H1 (cell line): ENCODE measurements around the gene MACROH2A1. TPM values are rescaled to one million over a fixed set of nuclear protein-coding genes. Genes with fewer than 3 reads are reported as not detected.

ENCODE experiments used
- CTCF ChIA-PET: fragments of 300-600 bp; sonication (Branson Sonifier 250); formaldehyde crosslinking; loops from one replicate; lab custom pipeline; 2021; ENCODE audit not compliant: partially characterized antibody; lab: Charles Lee
- POLR2A ChIA-PET: fragments of 300-600 bp; sonication (Branson Sonifier 250); formaldehyde crosslinking; loops from one replicate; lab custom pipeline; 2021; ENCODE audit warnings: inconsistent platforms; ENCODE audit not compliant: partially characterized antibody; lab: Charles Lee
- DNase-seq, 2 experiments: peaks; one replicate each; pipeline versions ENCODE4 v3.0.0 to v3.0.0-alpha.2; 2010 to 2022; ENCODE audit warnings: low spot score in 2 of 2, low read depth in 1 of 2, mixed read lengths in 1 of 2
- FAIRE-seq: peaks from 2 replicates; lab custom pipeline; 2011; peaks lifted over from hg19 to GRCh38; lab: Jason Lieb, UNC
- H2AFZ ChIP-seq: 2 replicates; pipeline ENCODE4 v1.8.1; 2012; ENCODE audit warnings: low read length, inconsistent platforms
- H2AK5ac ChIP-seq: 2 replicates; pipeline ENCODE4 v1.6.1; 2013; ENCODE audit warnings: low read depth, low read length
- H2BK120ac ChIP-seq: replicated peaks from 2 replicates; pipeline ENCODE3; 2013; ENCODE audit warnings: low read depth, low read length, inconsistent platforms
- H2BK12ac ChIP-seq: 2 replicates; pipeline ENCODE4 v1.6.1; 2013; ENCODE audit warnings: low read depth, low read length
- H2BK15ac ChIP-seq: 2 replicates; pipeline ENCODE4 v1.6.1; 2013; ENCODE audit warnings: low read length
- H2BK20ac ChIP-seq: 2 replicates; pipeline ENCODE4 v1.6.1; 2013; ENCODE audit warnings: low read length
- H2BK5ac ChIP-seq: 2 replicates; pipeline ENCODE4 v1.6.1; 2013; ENCODE audit warnings: low read depth, low read length
- H3K14ac ChIP-seq: 2 replicates; pipeline ENCODE4 v1.6.1; 2013; ENCODE audit warnings: inconsistent platforms; ENCODE audit not compliant: insufficient read length
- H3K18ac ChIP-seq: 2 replicates; pipeline ENCODE4 v1.6.1; 2013; ENCODE audit warnings: low read length; ENCODE audit errors: extremely low read depth
- H3K23ac ChIP-seq: 2 replicates; pipeline ENCODE4 v1.6.1; 2013; ENCODE audit warnings: inconsistent platforms; ENCODE audit not compliant: insufficient read length
- H3K23me2 ChIP-seq: 2 replicates; pipeline ENCODE4 v1.6.1; 2013; ENCODE audit warnings: low read depth, low read length
- H3K27ac ChIP-seq: 2 replicates; pipeline ENCODE4 v1.6.1; 2011; ENCODE audit warnings: low read depth, low read length, inconsistent platforms
- H3K27me3 ChIP-seq, 4 experiments: replicated peaks in 1 of 4; 1 replicate in 1 of 4; 2 replicates in 3 of 4; pipeline versions ENCODE4 v1.6.1 to v1.8.1; 2011 to 2013; ENCODE audit warnings: low read length in 3 of 4, mild to moderate bottlenecking in 3 of 4, inconsistent platforms in 2 of 4, mixed read lengths in 2 of 4, moderate library complexity in 1 of 4; ENCODE audit not compliant: control insufficient read depth in 3 of 4, insufficient read depth in 3 of 4; ENCODE audit errors: extremely low read depth in 1 of 4
- H3K36me3 ChIP-seq, 4 experiments: 2 replicates each; pipeline versions ENCODE4 v1.6.1 to v1.8.1; 2011 to 2013; ENCODE audit warnings: mild to moderate bottlenecking in 4 of 4, low read length in 3 of 4, moderate library complexity in 2 of 4, control low read depth in 1 of 4, inconsistent platforms in 1 of 4; ENCODE audit not compliant: insufficient read depth in 4 of 4, control insufficient read depth in 2 of 4
- H3K4ac ChIP-seq: replicated peaks from 2 replicates; pipeline ENCODE3; 2013; ENCODE audit warnings: low read length, low read depth, mixed read lengths, inconsistent platforms; ENCODE audit not compliant: insufficient read length
- H3K4me1 ChIP-seq, 4 experiments: replicated peaks in 1 of 4; 1 replicate in 1 of 4; 2 replicates in 3 of 4; pipeline versions ENCODE4 v1.6.1 to v1.8.1; 2011 to 2013; ENCODE audit warnings: low read length in 3 of 4, inconsistent platforms in 2 of 4, mixed read lengths in 1 of 4; ENCODE audit not compliant: insufficient read depth in 4 of 4, control insufficient read depth in 3 of 4
- H3K4me2 ChIP-seq, 2 experiments: 2 replicates each; pipeline versions ENCODE4 v1.6.1 to v1.8.1; 2011 to 2013; ENCODE audit warnings: low read depth in 2 of 2, low read length in 2 of 2, control low read depth in 1 of 2, inconsistent platforms in 1 of 2, mild to moderate bottlenecking in 1 of 2; ENCODE audit not compliant: insufficient read depth in 1 of 2
- H3K4me3 ChIP-seq, 4 experiments: fragments of 200-600, 300-600 bp in 1 of 4; sonication (generic), shearing (Covaris generic), sonication (Bioruptor Twin) in 1 of 4; 2 replicates each; pipeline versions ENCODE4 v1.5.1 to v1.8.1; 2011 to 2016; ENCODE audit warnings: low read length in 4 of 4, low read depth in 3 of 4, control low read depth in 2 of 4, inconsistent platforms in 2 of 4, mild to moderate bottlenecking in 2 of 4, mixed read lengths in 1 of 4, moderate library complexity in 1 of 4; ENCODE audit not compliant: insufficient read depth in 2 of 4; ENCODE audit errors: extremely low read depth in 1 of 4
- H3K56ac ChIP-seq: replicated peaks from 2 replicates; pipeline ENCODE3; 2013; ENCODE audit warnings: low read depth, mild to moderate bottlenecking, mixed read lengths, low read length, inconsistent platforms; ENCODE audit not compliant: insufficient read length
- H3K79me1 ChIP-seq: 2 replicates; pipeline ENCODE4 v1.6.1; 2013; ENCODE audit warnings: low read depth, low read length, control low read depth
- H3K79me2 ChIP-seq, 2 experiments: 2 replicates each; pipeline versions ENCODE4 v1.6.1 to v1.8.1; 2012 to 2013; ENCODE audit warnings: low read length in 2 of 2, mild to moderate bottlenecking in 2 of 2, inconsistent platforms in 1 of 2; ENCODE audit not compliant: insufficient read depth in 2 of 2, control insufficient read depth in 1 of 2
- H3K9ac ChIP-seq, 4 experiments: replicated peaks in 1 of 4; 1 replicate in 1 of 4; 2 replicates in 3 of 4; pipeline versions ENCODE4 v1.6.1 to v1.8.1; 2011 to 2013; ENCODE audit warnings: low read depth in 3 of 4, low read length in 3 of 4, control low read depth in 2 of 4, mild to moderate bottlenecking in 2 of 4, moderate library complexity in 2 of 4, inconsistent platforms in 1 of 4; ENCODE audit errors: extremely low read depth in 1 of 4
- H3K9me3 ChIP-seq, 2 experiments: 2 replicates each; pipeline versions ENCODE4 v1.6.1 to v1.8.1; 2012 to 2013; ENCODE audit warnings: mild to moderate bottlenecking in 2 of 2, moderate library complexity in 2 of 2, control low read depth in 1 of 2, inconsistent platforms in 1 of 2, low read depth in 1 of 2, low read length in 1 of 2, mixed read lengths in 1 of 2; ENCODE audit not compliant: insufficient read depth in 2 of 2
- H4K20me1 ChIP-seq, 2 experiments: replicated peaks in 1 of 2; 2 replicates each; pipeline versions ENCODE3 to v1.8.1; 2011 to 2013; ENCODE audit warnings: inconsistent platforms in 2 of 2, low read length in 2 of 2, mild to moderate bottlenecking in 1 of 2; ENCODE audit not compliant: insufficient read depth in 2 of 2, control insufficient read depth in 1 of 2
- H4K5ac ChIP-seq: 2 replicates; pipeline ENCODE4 v1.6.1; 2013; ENCODE audit warnings: low read length, low read depth, mixed read lengths, inconsistent platforms; ENCODE audit not compliant: insufficient read length
- H4K8ac ChIP-seq: 2 replicates; pipeline ENCODE4 v1.8.0; 2013; ENCODE audit warnings: mild to moderate bottlenecking, moderate library complexity, low read length, inconsistent platforms; ENCODE audit not compliant: insufficient read depth; ENCODE audit errors: extremely low read depth
- H4K91ac ChIP-seq: replicated peaks from 2 replicates; pipeline ENCODE3; 2013; ENCODE audit warnings: low read length, mixed read lengths, inconsistent platforms; ENCODE audit not compliant: insufficient read length
- ASH2L ChIP-seq: fragments of 200-600, 300-600 bp; sonication (generic); IDR thresholded peaks from one replicate; pipeline ENCODE4 v1.7.1; 2017; ENCODE audit warnings: low read length
- CREB1 ChIP-seq: IDR thresholded peaks from 2 replicates; pipeline ENCODE4 v1.6.1; 2012; ENCODE audit warnings: inconsistent platforms
- CTCF ChIP-seq, 3 experiments: IDR thresholded peaks; 1 replicate in 2 of 3; 2 replicates in 1 of 3; pipeline versions ENCODE4 v1.5.1 to v1.6.1; 2011; ENCODE audit warnings: low read length in 3 of 3, mild to moderate bottlenecking in 3 of 3, inconsistent platforms in 2 of 3, low read depth in 1 of 3, moderate library complexity in 1 of 3; ENCODE audit not compliant: insufficient read depth in 1 of 3; ENCODE audit errors: control extremely low read depth in 1 of 3
- EGR1 ChIP-seq: IDR thresholded peaks from 2 replicates; pipeline ENCODE4 v1.6.1; 2011; ENCODE audit warnings: low read depth, low read length, borderline replicate concordance
- EZH2 ChIP-seq: fragments of 200-600 bp; sonication (generic); IDR thresholded peaks from 2 replicates; pipeline ENCODE4 v1.7.1; 2012; ENCODE audit warnings: low read depth, mild to moderate bottlenecking, moderate library complexity, low read length, inconsistent platforms; ENCODE audit not compliant: severe bottlenecking
- RNF2 ChIP-seq: fragments of 200-900, 300-1000 bp; sonication (generic); IDR thresholded peaks from 2 replicates; pipeline ENCODE4 v1.7.1; 2016; ENCODE audit warnings: borderline replicate concordance, low read depth, mild to moderate bottlenecking, antibody characterized with exemption, low read length; ENCODE audit not compliant: poor library complexity, severe bottlenecking; ENCODE audit errors: missing control alignments
- SRF ChIP-seq: IDR thresholded peaks from 2 replicates; pipeline ENCODE4 v1.6.1; 2011; ENCODE audit warnings: mild to moderate bottlenecking, low read depth, low read length, moderate library complexity
- TEAD4 ChIP-seq: IDR thresholded peaks from 2 replicates; pipeline ENCODE4 v1.6.1; 2012; ENCODE audit warnings: low read depth, low read length, inconsistent platforms, mixed read lengths
- WGBS, 2 experiments: shearing (Covaris generic) in 1 of 2; methylation state at CpG; one replicate each; pipeline versions ENCODE4 v1.1.6 to v1.1.7; 2013 to 2015; ENCODE audit warnings: low lambda C conversion rate in 2 of 2, mixed read lengths in 2 of 2, inconsistent platforms in 1 of 2, low coverage in 1 of 2, missing lambda C conversion rate in 1 of 2; ENCODE audit not compliant: insufficient replicate concordance in 2 of 2, insufficient coverage in 1 of 2, insufficient read length in 1 of 2; ENCODE audit errors: extremely low coverage in 1 of 2, missing lambda C conversion rate in 1 of 2; 5-methylcytosine and 5-hydroxymethylcytosine counted together
- polyA plus RNA-seq, 7 experiments: library from polyadenylated mRNA; depleted of rRNA in 3 of 7; stranded (reverse) in 5 of 7; unstranded in 2 of 7; fragments of >200 nt in 5 of 7; fragments of 200-250 nt in 2 of 7; gene quantifications; 1 replicate in 5 of 7; 2 replicates in 1 of 7; 4 replicates in 1 of 7; pipeline versions ENCODE4 v1.2.1 to v1.2.3, GENCODE V29; 2011 to 2013; ENCODE audit warnings: missing spikeins in 2 of 7, mixed read lengths in 2 of 7
- total RNA-seq: library from RNA; stranded (reverse); fragmentation: NEBNext Ultra II Directional; extraction: Animal tissue kit (Norgen Biotek cat#: 25700); gene quantifications from 2 replicates; pipeline ENCODE4 v1.2.1, GENCODE V29; 2021
- TF ChIP-seq, protein P1 (sequence below): IDR thresholded peaks from 2 replicates; pipeline ENCODE4 v1.6.1; 2011; ENCODE audit warnings: low read depth, mild to moderate bottlenecking, low read length; ENCODE audit not compliant: insufficient read depth

MACROH2A1 gene
- total and polyA plus RNA-seq, 2 of the 8 experiments (the other 6 are each of a cell fraction or from before 2014, with no cell fraction given): 60.0 to 92.3 TPM

- Histone ChIP-seq H3K4me1 (no peaks in the 10 kb centered on the region), H2BK120ac (no peak overlapping the region), H3K4me3 (no peak overlapping the region), H3K27me3 (no peaks in the 10 kb centered on the region), H3K36me3 (peaks cover 0 to 23% (median 4%) of the 10 kb centered on the region in 4 experiments; a peak in 5 of 8 replicates), H2AK5ac (no peak overlapping the region), H4K20me1 (peaks cover 7 to 37% of the 10 kb centered on the region in 2 experiments), H3K18ac (no peak overlapping the region), H3K23ac (no peak overlapping the region), H2BK20ac (no peak overlapping the region), H2BK15ac (no peak overlapping the region), H2BK12ac (no peak overlapping the region), H3K4ac (no peak overlapping the region), H3K79me2 (peaks cover 0 to 31% of the 10 kb centered on the region in 2 experiments; a peak in 2 of 4 replicates), H3K56ac (no peak overlapping the region), H3K79me1 (peaks cover 14% of the 10 kb centered on the region), H3K9ac (no peak overlapping the region), H4K5ac (no peak overlapping the region), H2BK5ac (no peak overlapping the region), H3K27ac (no peak overlapping the region), H3K23me2 (no peaks in the 10 kb centered on the region; the same call in 1 of the 2 replicates), H4K8ac (no peak overlapping the region), H4K91ac (no peak overlapping the region), H3K14ac (no peak overlapping the region), H2AFZ (no peak overlapping the region), H3K9me3 (no peaks in the 10 kb centered on the region), H3K4me2 (no peak overlapping the region)
- 91% methylated on average over 8 of the region's 8 CpGs; no CpG with 5 or more reads in 1 of the 2 experiments for WGBS, 2 experiments
- ChIA-PET CTCF (interaction anchor here (1.0 to 4.1 kb wide), 3 partner anchors 9 to 71 kb away, joined by 4 to 17 read pairs (median 6); no protein-coding TSS in a partner anchor), POLR2A (no interaction called here)
- DNase-seq: no peak
- no peak for FAIRE-seq
- TF ChIP-seq EZH2: no peak
- TF ChIP-seq SRF: no peak
- TF ChIP-seq CTCF (IDR thresholded peaks at IDR 0.05; ENCODE audit: control extremely low read depth in 1 of 3, insufficient read depth in 1 of 3, low read depth in 1 of 3, low read length in 3 of 3): no peak
- no peak for TF ChIP-seq TEAD4
- TF ChIP-seq, protein P1, sequence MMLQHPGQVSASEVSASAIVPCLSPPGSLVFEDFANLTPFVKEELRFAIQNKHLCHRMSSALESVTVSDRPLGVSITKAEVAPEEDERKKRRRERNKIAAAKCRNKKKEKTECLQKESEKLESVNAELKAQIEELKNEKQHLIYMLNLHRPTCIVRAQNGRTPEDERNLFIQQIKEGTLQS: no peak
- no peak for TF ChIP-seq CREB1
- no peak for TF ChIP-seq ASH2L
- TF ChIP-seq EGR1: no peak
- no peak for TF ChIP-seq RNF2
These were observed 12.0 kb downstream of the MACROH2A1 start for GRCh38 chr5:135386886-135387628.
